CD4-positive, alpha-beta memory T cell (primary cell): ENCODE measurements around the gene TUBA1B. TPM values are rescaled to one million over a fixed set of nuclear protein-coding genes. Genes with fewer than 3 reads are reported as not detected.
"Not testable (repeated sequence)": the region's sequence is repeated elsewhere in the genome, so short reads cannot be mapped to it uniquely, and the experiment has no call there.

ENCODE experiments used
- CTCF ChIA-PET: fragments of 350-600 bp; sonication (Branson Sonifier 250); formaldehyde crosslinking; loops from one replicate; lab custom pipeline; 2021; ENCODE audit warnings: inconsistent platforms; ENCODE audit not compliant: partially characterized antibody; lab: Charles Lee
- POLR2A ChIA-PET: fragments of 350-600 bp; sonication (Branson Sonifier 250); formaldehyde crosslinking; loops from one replicate; lab custom pipeline; 2021; ENCODE audit not compliant: partially characterized antibody; lab: Charles Lee
- DNase-seq, 5 donors: peaks; one replicate each; pipeline versions ENCODE4 v3.0.0 to v3.0.0-alpha.2; 2020 to 2022; ENCODE audit warnings: mixed read lengths in 1 of 5
- H3K27ac ChIP-seq: one replicate; pipeline ENCODE4 v1.7.0; 2013; ENCODE audit warnings: low read depth, low read length
- H3K27me3 ChIP-seq: 2 replicates; pipeline ENCODE4 v1.7.0; 2013; ENCODE audit warnings: mild to moderate bottlenecking, low read length, moderate library complexity; ENCODE audit not compliant: insufficient read depth
- H3K36me3 ChIP-seq: 2 replicates; pipeline ENCODE4 v1.7.0; 2013; ENCODE audit warnings: mild to moderate bottlenecking, low read length, moderate library complexity; ENCODE audit not compliant: insufficient read depth
- H3K4me1 ChIP-seq: 2 replicates; pipeline ENCODE4 v1.7.0; 2013; ENCODE audit warnings: mild to moderate bottlenecking, low read length, moderate library complexity; ENCODE audit not compliant: insufficient read depth
- H3K4me3 ChIP-seq, 2 donors: one replicate each; pipeline ENCODE4 v1.7.0; 2013; ENCODE audit warnings: low read length in 2 of 2, mild to moderate bottlenecking in 1 of 2
- H3K9me3 ChIP-seq, 2 donors: one replicate each; pipeline ENCODE4 v1.7.0; 2013; ENCODE audit warnings: low read length in 2 of 2, control low read depth in 1 of 2; ENCODE audit not compliant: control insufficient read depth in 1 of 2
- H3K27ac Mint-ChIP-seq, 7 donors: one replicate each; pipeline ENCODE4 v1.8.0; 2020 to 2021; ENCODE audit warnings: mixed read lengths in 7 of 7, mild to moderate bottlenecking in 6 of 7, inconsistent platforms in 3 of 7, moderate library complexity in 3 of 7
- H3K27me3 Mint-ChIP-seq, 2 donors: one replicate each; pipeline ENCODE4 v1.8.0; 2020 to 2021; ENCODE audit warnings: mixed read lengths in 2 of 2
- H3K36me3 Mint-ChIP-seq, 2 donors: one replicate each; pipeline ENCODE4 v1.8.0; 2020 to 2021; ENCODE audit warnings: mixed read lengths in 2 of 2, inconsistent platforms in 1 of 2, mild to moderate bottlenecking in 1 of 2
- H3K4me1 Mint-ChIP-seq, 4 donors: one replicate each; pipeline ENCODE4 v1.8.0; 2020 to 2021; ENCODE audit warnings: mixed read lengths in 4 of 4, mild to moderate bottlenecking in 1 of 4
- H3K4me3 Mint-ChIP-seq, 8 donors: one replicate each; pipeline ENCODE4 v1.8.0; 2020 to 2021; ENCODE audit warnings: mixed read lengths in 8 of 8, mild to moderate bottlenecking in 7 of 8, moderate library complexity in 6 of 8, inconsistent platforms in 3 of 8
- H3K9me3 Mint-ChIP-seq, 8 donors: one replicate each; pipeline ENCODE4 v1.8.0; 2020 to 2021; ENCODE audit warnings: mixed read lengths in 8 of 8, mild to moderate bottlenecking in 5 of 8, inconsistent platforms in 3 of 8, moderate library complexity in 1 of 8
- intact Hi-C: fragments of 100-400 bp; cut with micrococcal nuclease; formaldehyde crosslinking; loops from one replicate; pipeline ENCODE4 v1.15.1; 2023
- polyA plus RNA-seq, 2 donors: library from polyadenylated mRNA; unstranded; fragments of 300-500 nt; fragmentation: Illumina TruSeq; gene quantifications; one replicate each; pipeline ENCODE4 v1.2.3, GENCODE V29; 2021
- total RNA-seq, 2 experiments: library from RNA; stranded (reverse); gene quantifications; one replicate each; pipeline ENCODE4 v1.2.3, GENCODE V29; 2021

Gene TUBA1B
- total and polyA plus RNA-seq, 4 experiments from 2014 or later: 332 to 573 (median 386) TPM

DNA sequence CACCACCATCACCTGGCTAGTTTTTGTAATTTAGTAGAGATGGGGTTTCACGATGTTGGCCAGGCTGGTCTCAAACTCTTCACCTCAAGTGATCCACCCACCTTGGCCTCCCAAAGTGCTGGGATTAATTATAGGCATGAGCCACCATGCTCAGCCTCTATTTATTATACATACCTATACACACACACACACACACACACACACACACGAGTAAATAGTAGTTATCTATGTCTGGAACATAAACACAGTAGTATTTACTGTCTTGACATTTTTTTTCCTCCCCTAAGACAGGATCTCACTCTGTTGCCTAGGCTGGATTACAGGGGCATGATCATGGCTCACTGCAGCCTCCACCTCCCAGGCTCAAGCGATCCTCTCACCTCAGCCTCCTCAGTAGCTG lies 5.8 kb upstream of the TUBA1B start:
- H3K27ac ChIP-seq, DNase-seq, H3K4me3 ChIP-seq, H3K36me3 Mint-ChIP-seq, H3K27me3 ChIP-seq, H3K9me3 Mint-ChIP-seq, POLR2A ChIA-PET, H3K9me3 ChIP-seq, H3K4me3 Mint-ChIP-seq, H3K36me3 ChIP-seq, H3K27me3 Mint-ChIP-seq, CTCF ChIA-PET: not testable (repeated sequence)
- Mint-ChIP-seq H3K27ac (peak overlapping the region in 1 of 7 donors; percentile 66), H3K4me1 (peaks cover 6 to 11% (median 7%) of the 10 kb centered on the region in 4 donors)
- intact Hi-C loops: loop anchor here (10.0 kb wide), 1 partner anchor 128 kb away; the partner anchor contains the start of gene TUBA1C
- H3K4me1 ChIP-seq: peaks cover 11% of the 10 kb centered on the region

GRCh38 chr12:49133590-49133989 lies 2.4 kb upstream of the TUBA1B start:
- Mint-ChIP-seq H3K27me3 (no peaks in the 10 kb centered on the region), H3K36me3 (peaks cover 16 to 26% of the 10 kb centered on the region in 2 donors), H3K27ac (peak overlapping the region in 3 of 7 donors; percentile 46 to 71 (median 68)), H3K4me1 (peaks cover 18 to 45% (median 27%) of the 10 kb centered on the region in 4 donors), H3K9me3 (peaks cover 0 to 6% (median 0%) of the 10 kb centered on the region in 8 donors), H3K4me3 (peak overlapping the region in 1 of 8 donors; percentile 15)
- Histone ChIP-seq H3K27ac (no peak overlapping the region), H3K36me3 (peaks cover 14% of the 10 kb centered on the region), H3K4me1 (peaks cover 31% of the 10 kb centered on the region), H3K27me3 (no peaks in the 10 kb centered on the region), H3K4me3 (no peak overlapping the region), H3K9me3 (no peaks in the 10 kb centered on the region)
- ChIA-PET CTCF (interaction anchor here (0.9 to 1.9 kb wide), 3 partner anchors 71 to 101 kb away, joined by 3 to 12 read pairs (median 6); no protein-coding TSS in a partner anchor), POLR2A (interaction anchor here (5.2 to 7.3 kb wide), 2 partner anchors 25 to 55 kb away, joined by 189 to 394 read pairs; partner anchors contain the start of genes LMBR1L and TUBA1A)
- DNase-seq: no peak
- intact Hi-C loops: loop anchor here (10.0 kb wide), 1 partner anchor 131 kb away; the partner anchor contains the start of gene TUBA1C

GRCh38 chr12:49133014-49133413 lies 1.8 kb upstream of the TUBA1B start:
- Histone ChIP-seq H3K27me3 (no peaks in the 10 kb centered on the region), H3K4me1 (peaks cover 31% of the 10 kb centered on the region), H3K4me3 (no peak overlapping the region), H3K36me3 (peaks cover 15% of the 10 kb centered on the region), H3K9me3 (no peaks in the 10 kb centered on the region), H3K27ac (no peak overlapping the region)
- Mint-ChIP-seq H3K36me3 (peaks cover 18 to 28% of the 10 kb centered on the region in 2 donors), H3K27me3 (no peaks in the 10 kb centered on the region), H3K4me1 (peaks cover 18 to 48% (median 29%) of the 10 kb centered on the region in 4 donors), H3K9me3 (peaks cover 0 to 6% (median 0%) of the 10 kb centered on the region in 8 donors), H3K4me3 (no peak overlapping the region), H3K27ac (peak overlapping the region in 1 of 7 donors; percentile 99)
- CTCF ChIA-PET: interaction anchor here (0.9 to 5.2 kb wide), 9 partner anchors 26 to 102 kb away, joined by 3 to 76 read pairs (median 12); partner anchors contain the start of genes DHH, LMBR1L, RHEBL1 and TUBA1A
- intact Hi-C loops: loop anchor here (10.0 kb wide), 1 partner anchor 132 kb away; the partner anchor contains the start of gene TUBA1C
- no peak for DNase-seq
- POLR2A ChIA-PET: interaction anchor here (3.8 to 7.3 kb wide), 3 partner anchors 24 to 63 kb away, joined by 40 to 394 read pairs (median 189); partner anchors contain the start of genes LMBR1L, RHEBL1 and TUBA1A

- Histone ChIP-seq H3K27ac (peak overlapping the region; percentile 94), H3K4me3 (peak overlapping the region; percentile 11 to 97)
Measured at GRCh38 chr12:49131894-49132461, 783 bp upstream of the TUBA1B start.

DNA sequence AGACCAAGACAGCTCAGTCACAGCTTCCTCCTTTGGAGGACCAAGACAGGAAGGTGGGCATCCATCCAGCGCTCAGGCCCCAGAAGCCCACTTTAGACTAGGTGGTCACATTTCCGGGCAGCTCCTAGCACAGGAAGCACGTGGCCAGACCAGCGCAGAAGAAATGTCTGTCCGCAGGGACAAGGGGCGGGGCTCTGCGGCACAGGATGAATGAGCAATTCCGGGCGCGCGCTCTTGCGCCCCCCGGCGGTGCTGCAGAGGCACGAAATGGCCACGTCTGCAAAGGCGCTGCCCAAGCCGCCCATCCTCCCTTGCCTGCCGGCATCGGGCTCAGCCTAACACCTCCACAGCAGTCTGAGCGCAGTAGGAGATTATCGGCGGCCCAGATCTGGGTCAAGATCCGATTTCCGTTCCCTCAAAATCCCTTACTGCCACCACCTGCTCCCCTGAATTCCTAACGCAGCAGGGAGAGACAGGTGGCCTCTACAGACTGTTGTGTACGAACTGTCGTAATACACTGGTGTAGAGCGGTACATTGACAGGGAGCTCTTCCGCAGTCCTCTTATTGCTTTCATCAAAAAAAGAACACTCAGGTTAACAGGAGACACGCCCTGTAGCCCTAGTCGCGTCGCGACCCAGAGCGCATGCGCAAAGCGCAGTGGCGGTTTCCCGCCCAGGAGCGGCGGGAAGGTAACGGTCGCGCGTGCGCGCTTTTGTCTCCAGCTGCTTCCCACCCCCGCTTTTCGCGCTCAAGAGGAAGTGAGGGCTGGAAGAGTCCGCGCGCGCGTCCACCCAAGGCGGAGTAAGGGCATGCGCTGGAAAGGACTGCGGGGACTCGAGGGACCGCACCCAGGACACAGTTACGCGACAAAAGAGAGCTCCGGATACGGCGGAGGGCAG lies 794 bp downstream of the TUBA1B start:
- intact Hi-C loops: loop anchor here (1.0 to 10.0 kb wide), 9 partner anchors 20 to 611 kb away; partner anchors contain the start of genes KMT2D, LMBR1L, PRKAG1 and TMBIM6
- Histone ChIP-seq H3K27me3 (no peaks in the 10 kb centered on the region), H3K4me3 (peak overlapping the region; percentile 94 to 97), H3K9me3 (no peaks in the 10 kb centered on the region), H3K36me3 (peaks cover 28% of the 10 kb centered on the region), H3K27ac (peak overlapping the region; percentile 94), H3K4me1 (peaks cover 42% of the 10 kb centered on the region)
- ChIA-PET CTCF (interaction anchor here (0.6 to 5.2 kb wide), 30 partner anchors 9 to 565 kb away, joined by 3 to 76 read pairs (median 4); partner anchors contain the start of genes DHH, KMT2D, LMBR1L and RHEBL1), POLR2A (interaction anchor here (0.5 to 7.3 kb wide), 48 partner anchors 8 to 1918 kb away, joined by 3 to 394 read pairs (median 8); partner anchors contain the start of genes ARF3, BCDIN3D, COX14 and DDX23)
- Mint-ChIP-seq H3K36me3 (peaks cover 31 to 42% of the 10 kb centered on the region in 2 donors), H3K27ac (peak overlapping the region; percentile 98 to 99 (median 99)), H3K4me3 (peak overlapping the region; percentile 97 to 99 (median 98)), H3K4me1 (peaks cover 24 to 63% (median 36%) of the 10 kb centered on the region in 4 donors), H3K9me3 (peaks cover 0 to 4% (median 0%) of the 10 kb centered on the region in 8 donors), H3K27me3 (no peaks in the 10 kb centered on the region)
- DNase-seq: peak; percentile 93 to 95 (median 94)

More at GRCh38 chr12:49131894-49132461, 783 bp upstream of the TUBA1B start:
- CTCF ChIA-PET: interaction anchor here (0.7 to 5.2 kb wide), 12 partner anchors 12 to 126 kb away, joined by 3 to 76 read pairs (median 6); partner anchors contain the start of genes DHH, LMBR1L, RHEBL1 and TUBA1A
- Histone ChIP-seq H3K9me3 (no peaks in the 10 kb centered on the region), H3K27me3 (no peaks in the 10 kb centered on the region), H3K36me3 (peaks cover 26% of the 10 kb centered on the region), H3K4me1 (peaks cover 38% of the 10 kb centered on the region)
- no peak for DNase-seq
- Mint-ChIP-seq H3K36me3 (peaks cover 29 to 39% of the 10 kb centered on the region in 2 donors), H3K27me3 (no peaks in the 10 kb centered on the region), H3K4me3 (peak overlapping the region; percentile 75 to 90 (median 84)), H3K4me1 (peaks cover 21 to 59% (median 34%) of the 10 kb centered on the region in 4 donors), H3K27ac (peak overlapping the region; percentile 78 to 99 (median 89)), H3K9me3 (peaks cover 0 to 6% (median 0%) of the 10 kb centered on the region in 8 donors)
- POLR2A ChIA-PET: interaction anchor here (0.6 to 7.3 kb wide), 28 partner anchors 8 to 280 kb away, joined by 3 to 394 read pairs (median 10); partner anchors contain the start of genes DDX23, DHH, KMT2D and LMBR1L
- intact Hi-C loops: loop anchor here (1.0 to 10.0 kb wide), 4 partner anchors 71 to 609 kb away; partner anchors contain the start of genes KMT2D, TMBIM6 and TUBA1C
